ENCODE results near the gene SLC9A4.

SLC9A4 gene, protein sequence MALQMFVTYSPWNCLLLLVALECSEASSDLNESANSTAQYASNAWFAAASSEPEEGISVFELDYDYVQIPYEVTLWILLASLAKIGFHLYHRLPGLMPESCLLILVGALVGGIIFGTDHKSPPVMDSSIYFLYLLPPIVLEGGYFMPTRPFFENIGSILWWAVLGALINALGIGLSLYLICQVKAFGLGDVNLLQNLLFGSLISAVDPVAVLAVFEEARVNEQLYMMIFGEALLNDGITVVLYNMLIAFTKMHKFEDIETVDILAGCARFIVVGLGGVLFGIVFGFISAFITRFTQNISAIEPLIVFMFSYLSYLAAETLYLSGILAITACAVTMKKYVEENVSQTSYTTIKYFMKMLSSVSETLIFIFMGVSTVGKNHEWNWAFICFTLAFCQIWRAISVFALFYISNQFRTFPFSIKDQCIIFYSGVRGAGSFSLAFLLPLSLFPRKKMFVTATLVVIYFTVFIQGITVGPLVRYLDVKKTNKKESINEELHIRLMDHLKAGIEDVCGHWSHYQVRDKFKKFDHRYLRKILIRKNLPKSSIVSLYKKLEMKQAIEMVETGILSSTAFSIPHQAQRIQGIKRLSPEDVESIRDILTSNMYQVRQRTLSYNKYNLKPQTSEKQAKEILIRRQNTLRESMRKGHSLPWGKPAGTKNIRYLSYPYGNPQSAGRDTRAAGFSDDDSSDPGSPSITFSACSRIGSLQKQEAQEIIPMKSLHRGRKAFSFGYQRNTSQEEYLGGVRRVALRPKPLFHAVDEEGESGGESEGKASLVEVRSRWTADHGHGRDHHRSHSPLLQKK

DNA sequence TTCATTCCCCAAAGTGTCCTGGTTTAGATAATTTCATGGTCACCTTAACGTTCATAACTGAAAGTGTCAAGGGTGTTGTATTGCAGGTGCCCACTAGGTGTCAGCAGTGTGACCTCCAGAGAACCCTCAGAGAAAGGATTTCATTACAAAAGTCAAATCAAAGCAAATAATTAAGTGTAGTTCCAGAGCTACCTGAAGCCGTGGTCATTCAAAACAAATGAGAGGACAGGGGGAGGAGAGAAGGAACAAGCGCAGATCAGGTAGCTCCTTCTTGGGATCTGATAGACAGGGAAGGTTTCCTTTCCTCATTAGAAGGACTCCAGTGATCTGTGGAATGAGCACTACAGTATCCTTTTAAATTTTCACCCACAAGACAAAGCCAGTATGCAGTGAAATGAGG, at the start of gene SLC9A4:
Gene SLC9A4, plus strand, starts transcription at position 207 of the 400 bp plus-strand sequence. CDS start 534 bp downstream, outside the sequence.
- DNase-seq (ENCODE audit: low read depth): peak; percentile 41

DNA sequence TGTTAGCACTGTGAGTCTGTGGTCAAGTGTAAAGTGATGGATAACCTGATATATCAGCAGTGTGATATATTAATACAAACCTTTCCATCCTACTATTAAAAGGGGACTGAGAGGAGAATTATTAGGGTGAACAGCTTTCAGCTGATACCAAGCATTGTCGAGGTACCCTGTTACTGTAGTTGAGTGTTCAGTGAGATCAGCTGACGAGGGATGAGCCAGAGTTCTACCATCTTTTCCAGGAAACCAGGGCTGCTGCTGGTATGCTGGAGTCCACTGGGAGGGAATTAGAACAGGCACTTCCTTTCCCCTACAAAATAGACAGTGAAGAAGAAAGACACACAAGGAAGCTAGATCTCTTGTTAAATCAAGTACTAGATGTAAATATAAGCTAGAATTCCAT, 49.7 kb upstream of the SLC9A4 start:
- DNase-seq (ENCODE audit: low read depth): no peak

DNA sequence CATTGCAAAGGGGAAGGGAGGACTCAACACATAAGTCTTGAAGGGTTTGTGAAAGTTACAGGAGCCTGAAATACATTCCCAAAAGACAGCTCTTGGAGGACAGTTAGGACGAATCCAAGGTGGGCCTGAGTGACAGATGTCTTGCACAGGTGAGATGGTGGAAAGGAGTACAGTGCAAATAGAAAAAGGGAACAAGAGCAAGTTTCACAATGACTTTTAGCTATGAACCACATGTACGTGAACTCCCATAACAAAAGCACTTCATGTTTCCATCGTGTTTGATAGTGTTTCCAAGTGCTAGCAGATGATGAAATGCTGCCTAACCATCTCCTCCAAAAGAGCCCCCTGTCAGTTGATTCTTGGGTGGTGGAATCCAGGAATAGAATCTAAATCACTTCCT, 48.3 kb upstream of the SLC9A4 start:
- DNase-seq (ENCODE audit: low read depth): no peak

DNA sequence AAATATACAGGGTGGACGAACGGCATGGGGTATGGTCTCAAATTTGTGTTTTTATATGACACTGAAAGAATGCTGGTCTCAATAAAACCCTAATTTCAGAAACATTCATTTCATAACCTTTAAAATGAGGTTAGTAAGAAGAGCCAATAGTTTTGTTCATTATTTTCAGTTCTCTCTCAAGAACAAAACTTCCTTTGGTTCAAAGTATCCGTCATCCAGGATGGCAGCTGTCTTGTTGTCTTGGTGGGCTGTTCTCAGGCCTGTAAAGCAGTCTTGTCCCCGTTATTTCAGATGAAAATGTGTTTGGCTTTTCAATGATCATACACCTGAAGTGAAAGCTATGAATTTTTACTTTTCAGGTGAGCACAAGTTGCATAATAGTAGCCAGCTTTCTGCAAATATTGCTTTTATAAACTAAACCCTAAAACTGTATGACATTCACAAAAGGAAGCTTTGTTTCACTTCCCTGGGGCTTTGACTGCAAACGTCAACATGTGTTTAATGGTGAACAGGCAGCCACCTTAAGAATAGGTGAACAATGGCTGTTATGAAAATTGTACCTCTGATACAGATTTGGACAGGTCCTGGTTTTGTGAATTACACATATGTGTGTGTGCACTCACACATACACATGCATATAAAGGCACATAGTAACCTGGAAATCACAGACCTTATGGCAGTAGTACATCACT, 47.4 kb upstream of the SLC9A4 start:
- DNase-seq (ENCODE audit: low read depth): no peak

DNA sequence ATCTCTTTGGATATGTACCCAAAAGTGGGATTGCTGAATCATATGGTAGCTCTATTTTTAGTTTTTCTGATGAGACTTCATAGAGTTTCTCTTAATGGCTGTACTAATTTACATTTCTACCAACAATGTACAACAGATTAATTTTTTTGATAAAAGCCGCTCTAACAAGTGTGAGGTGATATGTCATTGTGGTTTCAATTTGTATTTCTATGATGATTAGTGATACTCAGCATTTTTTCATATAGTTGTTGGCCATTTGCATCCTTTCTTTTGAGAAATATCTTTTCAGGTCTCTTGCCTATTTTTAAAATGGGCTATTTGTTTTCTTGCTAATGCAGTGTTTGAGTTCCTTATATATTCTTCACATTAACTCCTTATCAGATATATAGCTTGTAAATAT, 45.8 kb upstream of the SLC9A4 start:
- DNase-seq (ENCODE audit: low read depth): no peak

DNA sequence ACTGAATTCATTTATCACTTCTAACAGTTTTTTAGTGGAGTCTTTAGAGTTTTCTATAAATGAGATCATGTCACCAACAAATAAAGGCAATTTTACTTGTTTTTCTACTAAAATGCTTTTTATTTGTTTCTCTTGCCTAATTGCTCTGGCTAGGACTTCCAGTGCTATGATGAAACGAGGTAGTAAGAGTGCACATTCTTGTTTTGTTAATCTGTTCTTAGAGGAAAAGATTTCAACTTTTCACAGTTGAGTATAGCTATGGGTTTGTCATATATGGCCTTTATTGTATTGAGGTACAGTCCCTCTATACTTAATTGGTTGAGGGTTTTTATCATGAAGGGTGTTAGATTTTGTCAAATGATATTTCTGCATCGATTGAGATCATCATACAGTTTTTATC, 44.5 kb upstream of the SLC9A4 start:
- no peak for DNase-seq (ENCODE audit: low read depth)

DNA sequence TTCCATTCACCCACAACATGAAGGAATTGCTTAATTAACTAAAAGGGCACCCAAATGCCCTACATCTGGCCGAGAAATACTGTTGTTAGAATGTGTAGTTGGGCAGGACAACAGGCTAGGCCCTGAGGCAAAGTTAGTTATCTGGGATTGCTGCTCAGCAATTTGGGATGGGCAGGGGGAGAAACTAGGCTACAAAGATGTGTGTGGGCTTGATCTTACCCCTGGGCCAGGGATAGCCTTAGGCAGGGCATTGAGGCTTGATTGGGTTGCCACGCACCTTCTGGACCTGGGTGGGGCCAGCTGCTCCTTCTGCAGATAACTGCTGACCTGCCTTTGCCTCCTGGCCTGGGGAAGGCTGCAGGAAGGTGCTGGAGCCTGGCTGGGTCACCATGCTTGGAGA, 40.6 kb upstream of the SLC9A4 start:
- no peak for DNase-seq (ENCODE audit: low read depth)

DNA sequence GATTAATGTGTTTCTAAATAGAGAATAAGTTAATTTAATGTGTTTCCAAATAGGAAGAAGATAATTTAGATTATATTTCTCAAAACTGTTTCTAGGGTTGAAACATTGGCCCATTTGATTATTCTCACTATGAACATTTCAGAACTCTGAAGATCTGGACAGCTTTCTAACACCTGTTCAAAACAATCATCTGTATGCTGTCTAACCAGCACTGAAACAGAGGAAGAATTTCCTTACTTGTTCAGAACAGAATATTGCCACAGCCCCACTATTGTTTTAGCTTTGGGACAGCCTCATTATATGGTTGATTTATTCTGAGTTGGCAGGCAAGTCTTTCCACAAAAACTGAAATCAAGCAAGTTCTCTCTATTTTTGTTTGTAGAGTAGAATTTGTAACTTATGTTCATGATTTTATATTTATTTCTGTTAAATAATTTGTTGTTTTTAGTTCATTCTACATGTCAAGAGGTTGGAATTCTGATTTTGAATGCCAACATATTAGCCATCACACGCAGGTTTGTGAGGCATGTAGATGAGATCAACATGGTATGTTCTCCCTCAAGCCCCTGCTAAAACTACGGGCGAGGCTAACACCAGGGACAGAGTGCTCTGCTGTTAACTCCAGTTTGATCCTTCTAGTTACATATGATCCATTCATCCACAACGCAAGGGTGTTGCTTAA, 38.9 kb upstream of the SLC9A4 start:
- DNase-seq (ENCODE audit: low read depth): no peak

DNA sequence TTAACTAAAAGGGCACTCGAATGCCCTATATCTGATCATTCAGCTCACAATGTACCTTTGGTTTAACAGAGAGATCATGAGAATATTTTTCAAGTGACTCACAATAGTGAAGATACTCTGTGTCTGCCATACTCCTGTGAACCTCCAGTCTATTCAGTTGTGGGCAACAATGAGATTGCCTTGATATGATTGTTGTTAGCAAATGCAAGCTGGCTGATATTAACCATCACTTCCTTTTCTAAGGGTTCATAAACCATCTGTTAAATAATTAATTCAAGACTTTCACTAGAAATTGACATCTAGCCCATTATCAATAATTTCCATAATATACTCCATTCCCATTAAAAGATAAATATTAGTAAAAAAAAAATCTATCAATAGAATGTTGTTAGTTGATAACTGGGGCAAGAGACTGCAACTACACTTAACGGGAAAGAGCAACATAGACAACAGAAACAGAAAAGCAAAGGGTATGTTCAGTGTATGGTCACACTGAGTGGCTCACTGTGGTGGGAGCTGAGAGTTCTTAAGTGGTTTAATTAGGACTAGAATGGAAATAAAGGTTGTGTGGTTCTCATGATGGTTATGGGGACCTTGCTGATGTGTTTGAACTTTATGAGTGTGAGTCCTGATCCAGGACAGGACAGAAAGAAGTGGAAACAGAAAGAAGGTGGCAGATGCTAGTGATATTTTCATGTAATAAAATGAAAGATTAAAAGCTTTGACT, 38.2 kb upstream of the SLC9A4 start:
- no peak for DNase-seq (ENCODE audit: low read depth)

DNA sequence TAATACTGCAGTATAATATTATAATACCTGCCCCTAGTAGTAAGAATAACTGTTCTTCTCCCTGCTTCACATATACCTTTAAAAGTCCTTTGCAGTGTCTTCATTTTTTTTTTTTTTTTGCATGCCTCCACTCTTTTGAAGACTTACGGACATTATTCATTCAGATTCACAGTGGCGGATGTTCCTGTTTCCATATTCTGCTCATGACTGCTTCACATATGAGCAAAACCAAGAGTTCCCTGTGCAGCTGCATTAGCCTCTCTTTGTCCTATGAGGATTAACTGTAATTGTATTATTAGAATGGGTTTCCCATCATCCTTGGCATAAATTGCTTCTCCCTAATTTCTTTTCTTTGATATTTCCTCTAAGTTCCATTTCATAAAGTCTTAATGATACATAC, 37.3 kb upstream of the SLC9A4 start:
- no peak for DNase-seq (ENCODE audit: low read depth)

DNA sequence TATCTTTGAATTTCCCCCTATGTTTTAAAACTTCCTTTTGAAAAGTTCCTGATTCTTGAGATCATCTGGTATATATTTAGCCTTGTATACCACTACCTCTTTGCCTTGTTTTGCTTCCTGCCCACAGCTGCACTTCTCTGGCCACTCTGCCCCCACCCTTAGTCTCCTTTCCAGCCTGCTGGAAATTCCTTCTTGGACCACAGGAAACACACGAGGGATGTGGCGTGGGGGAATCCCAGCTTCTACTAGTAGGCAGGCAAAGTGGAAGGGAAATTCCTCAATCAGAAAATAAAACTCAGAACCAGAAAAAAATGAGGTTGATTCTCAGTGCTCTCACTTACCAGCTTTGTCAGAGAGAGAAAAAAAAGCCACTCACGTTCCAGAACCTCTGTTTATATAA, 36.7 kb upstream of the SLC9A4 start:
- no peak for DNase-seq (ENCODE audit: low read depth)

DNA sequence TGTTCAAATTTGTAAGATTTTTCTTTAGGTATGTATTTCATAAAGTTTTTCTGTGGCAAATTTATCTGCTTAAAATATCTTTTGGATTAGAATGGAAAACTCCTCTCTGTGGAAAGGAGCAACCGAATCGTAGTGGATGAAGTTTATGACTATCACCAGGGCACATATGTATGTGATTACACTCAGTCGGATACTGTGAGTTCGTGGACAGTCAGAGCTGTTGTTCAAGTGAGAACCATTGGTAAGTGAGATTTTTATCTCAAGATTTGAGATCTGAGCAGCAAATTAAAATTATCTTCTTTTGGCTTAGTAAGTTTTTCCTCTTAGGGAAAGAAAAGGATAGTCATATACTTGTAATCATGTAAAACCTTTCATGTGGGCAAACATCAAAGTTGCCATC, 35.9 kb upstream of the SLC9A4 start:
- DNase-seq (ENCODE audit: low read depth): no peak

DNA sequence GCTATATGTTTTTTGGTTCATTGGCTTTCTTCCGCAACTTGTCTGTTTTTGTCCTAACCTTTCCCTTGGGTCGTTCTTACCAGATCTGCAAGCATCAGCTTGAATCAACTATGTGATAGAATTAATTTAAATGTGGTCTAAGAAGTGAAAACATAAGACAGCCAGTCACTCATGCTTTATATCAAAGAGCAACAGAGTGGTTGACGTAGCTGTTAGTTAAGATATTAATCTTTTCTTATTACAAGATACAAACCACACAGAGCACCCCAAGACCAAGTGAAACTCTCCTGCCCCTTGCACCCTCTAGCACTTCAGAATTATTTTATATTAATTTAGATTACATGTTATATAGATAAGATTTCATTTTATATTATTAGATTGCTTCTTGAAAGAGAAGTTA, 34.9 kb upstream of the SLC9A4 start:
- no peak for DNase-seq (ENCODE audit: low read depth)

DNA sequence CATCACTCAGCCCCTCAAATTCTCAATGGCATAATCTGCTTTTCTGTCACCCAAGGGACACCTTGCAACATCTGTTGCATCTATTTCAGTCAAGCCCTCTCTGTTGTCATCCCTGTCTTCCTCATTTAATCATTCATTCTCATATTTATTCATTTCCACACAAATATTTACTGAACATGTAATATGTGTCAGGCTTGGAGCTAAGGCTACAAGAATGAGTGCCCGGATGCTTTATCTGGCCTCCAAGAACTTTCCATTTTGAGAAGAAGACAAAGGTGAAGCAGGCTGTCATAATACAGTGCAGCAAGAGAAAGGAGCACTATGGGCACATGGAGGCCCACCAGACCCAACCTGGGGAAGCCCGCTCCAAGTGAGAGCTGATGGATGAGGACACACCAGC, 34.4 kb upstream of the SLC9A4 start:
- no peak for DNase-seq (ENCODE audit: low read depth)

DNA sequence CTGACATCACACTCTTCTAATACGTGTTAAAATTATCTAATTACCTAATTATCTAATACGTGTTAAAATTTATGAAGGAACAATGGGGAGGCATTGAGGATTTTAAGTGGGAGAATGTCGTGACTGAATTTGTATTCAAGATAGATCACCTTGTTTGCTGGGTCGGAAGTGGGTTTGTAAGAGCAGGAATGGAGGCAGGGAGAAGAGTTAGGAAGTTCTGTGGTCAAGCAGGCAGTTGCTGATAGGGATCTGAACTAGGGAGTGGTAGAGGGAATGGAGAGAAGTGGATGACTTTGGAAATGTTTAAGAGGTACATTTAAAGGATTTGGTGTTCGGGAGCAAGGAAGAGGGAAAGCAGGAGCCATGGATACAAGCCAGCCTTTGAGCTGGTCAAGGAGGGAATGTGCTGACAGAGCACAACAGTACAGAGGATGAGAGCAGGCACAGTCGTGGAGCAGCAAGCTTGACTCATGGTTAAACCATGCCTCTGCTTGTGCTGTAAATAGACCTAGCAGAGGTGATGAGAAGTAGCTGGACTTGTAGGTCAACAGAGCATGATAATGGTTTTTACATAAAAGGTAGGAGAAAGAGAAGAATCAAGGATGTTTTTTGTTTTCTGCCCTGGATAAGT, 33.8 kb upstream of the SLC9A4 start:
- no peak for DNase-seq (ENCODE audit: low read depth)

DNA sequence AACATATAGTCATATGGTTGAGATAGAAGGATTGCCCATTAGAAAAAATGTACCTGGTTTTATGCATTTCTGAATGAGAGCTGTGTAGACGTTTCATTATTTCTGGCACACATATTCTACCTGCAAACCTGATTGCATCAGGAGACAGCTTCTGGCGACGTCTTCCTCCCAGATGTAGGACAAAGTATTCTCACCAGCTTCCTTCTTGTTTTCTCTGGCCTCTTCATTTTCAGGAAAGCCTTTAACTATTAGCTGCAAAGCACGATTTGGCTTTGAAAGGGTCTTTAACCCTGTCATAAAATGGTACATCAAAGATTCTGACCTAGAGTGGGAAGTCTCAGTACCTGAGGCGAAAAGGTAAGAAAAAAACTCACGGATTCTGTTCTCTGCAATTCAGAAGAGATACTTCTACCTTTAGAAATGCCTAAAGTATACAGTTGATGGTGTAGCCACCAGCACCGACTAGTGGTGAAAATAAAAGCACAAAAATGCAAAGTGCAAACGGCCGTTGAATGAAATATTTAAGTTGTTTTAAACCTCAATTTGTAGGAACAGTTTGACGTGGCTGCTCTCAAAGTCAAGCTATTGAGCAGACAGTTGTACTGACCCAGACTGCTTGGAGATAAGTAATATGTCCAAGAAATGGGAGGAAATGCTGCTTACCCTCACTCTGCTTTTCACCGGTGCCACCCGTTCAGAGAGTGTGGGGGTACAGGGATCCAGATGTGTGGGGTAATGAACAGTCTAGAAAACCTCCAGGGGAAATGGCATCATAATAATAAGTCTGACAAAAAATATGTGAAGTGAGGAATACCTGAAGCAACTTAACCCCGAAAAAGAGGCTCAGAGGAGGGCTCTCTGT, 29.8 kb upstream of the SLC9A4 start:
- DNase-seq (ENCODE audit: low read depth): no peak

DNA sequence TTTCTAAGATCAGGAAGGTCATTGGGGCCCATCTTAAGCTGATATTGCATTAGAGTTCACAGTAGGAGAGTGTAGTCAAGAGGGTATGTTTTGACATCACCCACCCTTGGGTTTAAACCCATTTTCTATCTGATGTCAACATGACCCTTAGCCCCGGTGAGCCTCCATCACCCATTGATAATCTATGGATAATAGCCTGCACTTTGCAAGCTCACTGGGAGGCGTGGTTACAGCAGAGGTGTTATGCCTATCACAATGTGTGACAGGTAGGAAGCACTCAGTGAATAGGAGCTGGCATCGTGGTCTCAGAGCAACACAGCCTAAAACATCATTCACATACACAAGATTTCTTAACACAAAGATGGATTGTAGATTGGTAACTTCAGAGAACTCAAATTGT, 28.8 kb upstream of the SLC9A4 start:
- DNase-seq (ENCODE audit: low read depth): no peak

DNA sequence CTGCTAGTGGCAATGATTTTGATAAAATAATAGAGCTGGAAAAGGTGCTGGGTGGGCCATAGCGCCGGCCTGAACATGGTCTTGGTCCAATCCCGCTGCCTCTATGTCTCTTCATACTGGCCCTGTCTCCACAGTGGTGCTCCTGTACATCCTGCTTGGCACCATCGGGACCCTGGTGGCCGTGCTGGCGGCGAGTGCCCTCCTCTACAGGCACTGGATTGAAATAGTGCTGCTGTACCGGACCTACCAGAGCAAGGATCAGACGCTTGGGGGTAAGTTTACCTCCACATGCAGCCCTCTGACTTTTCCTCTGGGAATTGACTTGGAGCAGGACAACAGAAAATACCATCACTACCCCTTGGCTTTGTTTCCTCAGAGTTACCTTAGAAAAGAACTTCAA, 26.1 kb upstream of the SLC9A4 start:
- no peak for DNase-seq (ENCODE audit: low read depth)

DNA sequence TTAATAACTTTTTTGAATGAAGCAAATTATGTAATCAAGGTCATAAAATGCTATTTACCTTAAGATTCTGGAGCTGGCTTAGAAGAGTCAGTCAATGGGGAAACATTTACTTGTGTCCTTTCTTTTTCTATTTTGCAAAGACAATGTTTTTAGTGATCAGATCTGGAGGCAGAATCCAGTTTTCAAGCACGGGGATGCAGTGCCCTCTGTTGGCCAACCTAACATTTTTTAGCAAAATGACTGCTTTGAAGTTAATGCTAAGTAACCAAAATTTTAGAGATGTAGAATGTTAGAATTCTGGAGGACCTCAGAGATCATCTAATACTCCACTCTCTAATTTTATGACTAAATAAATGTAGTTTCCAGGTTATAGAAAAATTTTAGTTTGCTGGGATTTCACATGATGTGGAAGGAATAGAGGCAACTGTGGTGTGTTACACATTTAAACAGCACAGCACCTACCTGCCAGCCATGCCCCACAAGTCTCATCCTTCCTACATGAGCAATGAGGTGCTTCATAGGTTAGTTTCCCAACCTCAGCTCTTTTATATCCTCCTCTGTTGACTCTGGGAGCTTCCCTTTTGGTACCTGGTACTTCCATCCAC, 23.6 kb upstream of the SLC9A4 start:
- peak; percentile 51 for DNase-seq (ENCODE audit: low read depth)

DNA sequence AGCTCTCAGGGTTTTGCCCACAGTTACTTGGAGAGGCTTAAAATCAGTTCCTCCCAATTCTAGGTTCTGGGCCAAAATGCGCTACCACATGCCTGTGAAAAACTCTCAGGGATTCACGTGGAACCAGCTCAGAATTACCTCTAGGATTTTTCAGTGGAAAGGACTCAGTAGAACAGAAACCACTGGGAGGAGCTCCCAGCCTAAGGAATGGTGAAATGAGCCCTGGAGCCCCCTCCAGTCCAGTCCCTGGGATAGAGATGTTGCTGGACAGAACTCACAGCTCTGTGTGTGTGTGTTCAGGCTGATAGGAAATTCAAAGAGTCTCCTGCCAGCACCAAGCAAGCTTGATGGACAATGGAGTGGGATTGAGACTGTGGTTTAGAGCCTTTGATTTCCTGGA, 21.1 kb upstream of the SLC9A4 start:
- no peak for DNase-seq (ENCODE audit: low read depth)

All from activated T-cell treated with anti-CD3 and anti-CD28 coated beads for 48 hours (primary cell).